HG03575 (cell line): Measurements from ENCODE around the gene CALN1.
"Not testable (repeated sequence)": the region's sequence is repeated elsewhere in the genome, so short reads cannot be mapped to it uniquely, and the experiment has no call there.

Experiments used
- ATAC-seq: cut with Tn5 transposase; IDR thresholded peaks from one replicate; pipeline ENCODE4 v1.9.1; 2021; ENCODE audit not compliant: unreplicated experiment, insufficient number of reproducible peaks, low FRiP score; ENCODE audit errors: extremely low read depth

CALN1 gene

DNA sequence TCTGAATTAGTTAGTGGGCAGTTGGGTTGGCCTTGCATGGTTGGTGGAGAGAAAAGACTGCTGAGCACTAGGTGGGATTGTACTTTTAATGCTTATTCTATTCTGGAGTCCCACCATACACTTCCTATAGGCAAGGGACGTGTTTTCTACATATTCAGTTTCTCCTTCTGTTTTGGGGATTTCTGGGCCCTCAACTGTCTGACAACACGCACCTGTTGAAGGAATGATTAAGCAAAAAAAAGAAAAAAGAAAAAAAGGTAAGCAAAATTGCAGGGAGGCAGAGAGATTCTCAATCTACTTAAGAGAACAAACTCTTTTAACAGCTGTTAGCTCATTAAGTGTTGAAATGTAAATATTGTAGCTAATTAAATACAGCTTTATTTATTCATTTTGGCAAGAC, 541.3 kb downstream of the CALN1 start:
- no peak for ATAC-seq

DNA sequence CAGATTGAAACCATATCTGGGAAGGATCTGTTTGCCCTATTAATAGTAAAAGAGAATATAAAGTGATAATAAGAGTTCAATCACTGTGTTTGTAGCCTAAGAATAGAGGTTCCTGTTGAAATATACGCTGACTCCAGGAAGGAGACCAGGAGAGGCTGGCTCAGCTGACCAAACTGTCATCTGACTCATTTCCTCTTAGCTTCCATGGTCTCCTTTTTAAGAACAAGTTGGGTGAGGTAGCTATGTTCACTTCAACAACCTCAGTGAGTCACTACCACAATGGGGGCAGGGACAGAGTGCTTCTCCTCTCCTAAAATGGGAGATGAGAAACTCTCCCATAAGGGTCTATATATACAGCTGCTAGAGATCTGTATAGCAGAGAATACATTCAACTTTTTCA, 543.3 kb downstream of the CALN1 start:
- ATAC-seq = no peak

DNA sequence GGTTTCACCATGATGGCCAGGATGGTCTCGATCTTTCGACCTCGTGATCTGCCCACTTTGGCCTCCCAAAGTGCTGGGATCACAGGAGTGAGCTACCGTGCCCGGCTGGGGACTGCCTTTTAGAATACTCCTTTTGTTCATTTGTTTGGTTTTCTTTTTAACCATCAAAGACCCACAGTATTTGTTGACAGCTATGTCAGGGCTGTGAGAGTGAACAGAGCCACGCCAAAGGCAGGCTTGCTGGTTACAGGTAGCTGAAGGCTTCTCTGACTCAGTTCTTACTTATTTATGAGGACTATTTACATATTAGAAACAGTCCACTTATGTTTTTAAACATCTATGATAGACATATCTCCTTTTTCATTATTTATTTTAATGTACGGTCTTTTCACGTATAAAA, 544.5 kb downstream of the CALN1 start:
- no peak for ATAC-seq

DNA sequence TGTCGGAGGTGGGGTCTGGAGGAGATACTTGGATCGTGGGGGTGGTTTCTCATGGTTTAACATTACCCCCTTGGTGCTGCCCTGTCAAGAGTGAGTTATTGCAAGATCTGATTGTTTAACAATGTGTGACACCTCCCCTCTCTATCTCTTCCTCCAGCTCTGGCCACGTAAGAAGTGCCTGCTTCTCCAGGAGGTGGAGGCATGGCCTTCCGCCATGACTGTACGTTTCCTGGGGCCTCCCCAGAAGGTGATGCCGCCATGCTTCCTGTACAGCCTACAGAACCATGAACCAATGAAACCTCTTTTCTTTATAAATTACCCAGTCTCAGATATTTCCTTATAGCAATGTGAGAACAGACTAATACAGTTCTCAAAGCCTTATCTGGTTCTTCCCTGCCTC, 547.0 kb downstream of the CALN1 start:
- ATAC-seq = no peak

DNA sequence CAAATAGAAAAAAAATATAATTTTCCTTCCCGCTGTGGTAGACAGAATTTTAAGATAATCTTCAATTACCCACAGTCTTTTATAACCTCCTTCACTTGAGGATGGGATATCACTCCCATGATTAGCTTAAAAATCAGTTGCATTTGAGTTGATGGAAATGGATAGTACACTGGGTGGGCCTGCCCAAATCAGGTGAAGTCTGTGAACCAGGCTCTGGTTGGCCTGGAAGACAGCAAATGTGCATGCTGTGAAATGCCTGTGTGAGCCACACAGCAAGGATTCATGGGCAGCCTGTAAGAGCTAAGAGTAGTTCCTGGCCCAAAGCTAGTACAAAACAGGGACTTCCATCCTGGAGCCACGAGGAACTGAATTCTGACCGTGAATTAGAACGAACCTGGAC, 548.0 kb downstream of the CALN1 start:
- ATAC-seq = no peak

DNA sequence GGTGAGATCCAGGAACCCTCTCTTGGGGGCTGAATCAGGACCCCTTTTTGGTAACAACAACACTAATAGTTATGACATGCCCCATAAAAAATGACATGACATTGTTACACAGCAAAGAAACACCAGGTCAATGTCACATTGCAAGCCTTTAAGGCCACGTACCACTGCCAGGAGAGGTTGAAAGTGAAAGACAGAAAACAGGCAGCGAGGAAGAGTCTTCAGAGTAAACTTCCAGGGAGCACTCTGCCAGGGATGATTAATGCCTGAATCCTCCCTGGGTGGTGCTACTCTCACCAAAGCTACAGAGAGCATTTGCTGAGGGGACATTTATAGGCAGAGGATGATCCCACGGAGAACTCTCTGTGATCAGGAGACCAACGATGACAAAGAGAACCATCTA, 551.6 kb downstream of the CALN1 start:
- ATAC-seq = no peak

DNA sequence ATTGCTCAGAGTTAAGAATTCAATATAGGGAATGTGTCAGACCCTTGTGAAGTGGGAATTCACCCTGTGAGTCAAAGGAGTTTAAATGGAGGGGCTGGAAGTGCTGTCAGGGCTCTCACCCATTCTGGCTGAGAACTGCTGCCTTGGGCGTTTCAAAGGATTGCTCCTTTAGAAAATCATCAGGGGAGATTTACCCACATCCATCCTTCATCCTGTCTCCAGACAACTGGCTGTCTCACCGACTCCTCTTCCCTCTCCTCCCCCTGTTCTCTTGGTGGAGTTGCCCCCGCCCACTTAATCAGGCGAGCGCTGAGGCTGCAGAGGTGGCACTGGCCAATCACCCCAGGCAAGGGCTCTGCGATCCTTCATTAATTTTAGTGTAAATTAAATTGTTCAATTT, 554.8 kb downstream of the CALN1 start:
- ATAC-seq = no peak

DNA sequence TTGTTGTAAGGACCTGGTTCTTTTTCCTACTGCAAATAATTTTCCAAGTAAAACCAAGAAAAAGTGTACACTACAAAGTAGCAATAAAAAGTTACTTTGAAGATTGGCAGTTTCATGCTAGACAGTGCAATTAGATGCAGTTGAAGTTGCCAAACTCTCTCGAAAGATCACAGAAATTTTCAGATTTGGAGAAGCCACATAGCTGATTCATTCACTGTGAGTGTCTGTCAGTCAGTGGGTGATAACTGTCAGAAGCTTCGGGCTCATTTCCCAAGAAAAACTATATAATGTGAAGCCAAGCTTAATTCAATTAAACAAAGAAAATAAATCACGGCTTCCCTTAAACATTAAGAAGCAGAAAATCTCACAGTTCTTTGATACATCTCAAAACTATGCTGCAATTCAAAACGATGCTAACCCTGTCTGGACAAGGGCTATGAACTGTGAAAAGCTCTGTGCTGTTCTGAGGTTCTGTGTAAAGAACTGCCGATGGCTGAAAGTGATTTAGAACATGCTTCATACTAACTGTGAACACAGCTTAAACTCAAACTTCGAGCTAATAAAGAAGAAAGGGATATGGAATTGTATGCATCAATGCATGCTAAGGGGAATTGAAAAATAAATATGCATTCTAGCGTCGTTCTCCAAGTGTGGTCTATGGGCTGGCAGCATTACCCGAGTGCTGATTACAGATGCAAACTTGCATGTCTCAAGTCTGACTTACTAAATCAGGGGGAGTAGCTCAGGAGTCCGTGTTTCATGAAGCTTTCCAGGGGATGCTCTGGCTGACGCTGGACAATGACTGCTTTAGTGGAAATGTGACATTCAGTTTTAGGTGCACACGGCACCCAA, 557.4 kb downstream of the CALN1 start:
- no peak for ATAC-seq

DNA sequence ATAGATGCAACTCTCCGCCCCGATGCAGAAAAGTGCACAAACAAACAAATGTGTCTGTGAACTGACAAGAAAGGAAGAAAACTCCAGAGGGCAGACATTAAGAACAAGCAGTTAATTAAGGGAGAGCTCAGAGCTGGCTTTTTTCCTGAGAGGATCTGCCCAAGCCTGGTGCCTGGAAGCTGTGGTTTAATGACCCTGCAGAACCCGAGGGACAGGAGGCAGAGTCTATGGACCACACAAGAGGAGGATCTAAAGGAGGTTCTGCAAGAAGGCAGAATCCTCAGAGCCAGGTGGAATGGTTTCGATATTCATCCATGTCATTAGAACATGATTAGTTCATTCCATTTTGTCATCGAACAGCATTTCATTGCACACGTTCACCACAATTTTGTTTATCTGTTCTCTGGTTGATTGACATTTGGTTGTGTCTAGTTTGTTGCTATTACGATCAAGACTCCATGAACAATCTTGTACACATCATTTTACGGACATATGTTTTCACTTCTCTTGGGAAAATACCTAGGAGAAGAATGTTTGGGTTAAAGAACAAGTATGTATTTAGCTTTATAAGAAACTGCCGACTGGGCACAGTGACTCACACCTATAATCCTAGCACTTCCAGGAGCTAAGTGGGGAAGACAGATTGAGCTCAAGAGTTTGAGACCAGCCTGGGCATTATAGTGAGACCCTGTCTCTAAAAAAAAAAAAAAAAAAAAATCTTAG, 560.2 kb downstream of the CALN1 start:
- ATAC-seq = no peak

DNA sequence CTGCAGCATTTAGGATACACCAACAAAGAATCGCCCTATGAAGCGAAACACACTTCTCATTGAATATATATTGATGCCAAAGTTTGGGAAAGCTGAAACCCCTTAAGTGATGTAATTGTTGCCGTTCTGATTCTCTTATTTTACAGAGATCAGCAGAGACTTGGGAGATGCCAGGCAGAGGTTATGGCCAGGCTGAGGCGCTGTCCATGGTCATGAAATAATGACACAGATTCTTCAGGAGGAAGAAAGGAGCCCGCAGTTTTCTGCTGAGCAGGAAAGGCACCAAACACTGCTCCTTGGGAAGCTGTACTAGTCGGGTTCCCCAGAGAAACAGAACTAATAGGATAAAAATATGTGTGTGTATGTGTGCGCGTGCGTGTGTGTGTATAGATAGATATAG, 566.0 kb downstream of the CALN1 start:
- no peak for ATAC-seq

DNA sequence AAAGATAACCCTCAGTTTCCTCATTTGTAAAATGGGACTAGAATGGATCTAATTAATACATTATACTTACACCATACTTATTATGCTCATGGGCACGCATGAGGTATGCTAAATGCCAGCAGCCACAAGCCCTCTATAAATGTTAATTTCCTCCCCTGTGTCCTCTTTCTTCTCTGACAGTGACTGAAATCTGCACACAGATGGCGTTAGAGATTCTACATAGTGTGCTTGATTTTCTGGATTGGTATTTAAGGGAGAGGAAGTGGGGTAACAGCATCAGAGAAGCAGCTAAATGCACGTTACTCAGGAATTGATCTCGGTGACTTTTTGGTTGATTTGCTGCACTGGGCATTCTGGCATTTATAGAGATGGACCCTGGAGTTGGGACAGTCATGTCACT, 568.5 kb downstream of the CALN1 start:
- ATAC-seq = no peak

DNA sequence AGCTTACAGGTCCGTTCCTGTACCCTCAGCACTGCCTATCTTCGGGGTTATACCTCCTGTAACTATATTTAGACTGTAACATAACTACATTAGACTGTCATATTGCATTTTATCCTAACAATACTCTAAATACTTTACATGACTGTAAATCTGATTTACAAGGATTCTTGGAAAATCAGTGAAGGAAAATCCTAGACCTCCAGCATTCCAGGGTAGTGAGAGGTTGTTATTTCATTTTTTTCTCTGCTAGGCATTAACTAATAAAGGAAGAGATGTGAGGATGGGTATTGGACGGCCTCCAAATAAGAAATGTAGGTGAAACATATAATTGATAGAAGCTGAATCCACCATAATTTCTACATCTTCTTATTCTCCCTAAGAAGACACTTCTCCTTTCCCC, 569.4 kb downstream of the CALN1 start:
- no peak for ATAC-seq

DNA sequence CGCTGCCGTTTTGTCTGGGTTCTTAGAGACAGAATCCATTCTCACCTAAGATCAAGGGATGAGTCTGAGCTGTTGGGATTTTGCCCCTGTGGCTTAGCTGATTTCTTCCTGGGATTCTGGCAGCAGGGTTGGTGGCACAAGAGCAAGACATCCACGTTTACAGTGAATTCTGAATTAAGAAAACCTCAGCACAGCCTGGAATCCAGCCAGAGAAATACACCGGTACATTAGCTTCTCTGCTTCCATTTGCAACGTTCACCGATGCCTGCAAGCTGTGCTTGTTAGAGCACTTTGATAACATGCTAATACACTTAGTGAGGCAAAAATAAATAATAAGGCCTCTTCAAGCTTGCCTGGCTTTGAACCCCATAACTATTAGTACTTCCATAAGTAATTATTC, 569.8 kb downstream of the CALN1 start:
- ATAC-seq = no peak

DNA sequence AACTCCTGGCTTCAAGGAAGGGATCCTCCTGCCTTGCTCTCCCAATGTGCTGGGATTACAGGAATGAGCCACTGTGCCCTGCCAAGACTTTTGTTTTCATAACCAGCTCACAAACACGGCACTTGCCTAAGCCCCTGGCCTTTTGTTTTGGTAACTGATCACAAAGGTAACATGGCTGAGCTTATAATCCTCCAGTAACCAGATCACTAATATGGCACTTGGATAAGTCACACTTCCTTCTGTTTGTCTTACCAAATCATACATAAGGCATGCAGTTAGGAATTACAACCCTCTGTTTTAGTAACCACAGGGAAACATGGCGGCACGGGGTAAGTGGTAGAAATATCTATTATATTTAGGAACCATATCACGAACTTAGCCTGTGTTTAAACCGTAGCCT, 577.1 kb downstream of the CALN1 start:
- ATAC-seq = no peak

DNA sequence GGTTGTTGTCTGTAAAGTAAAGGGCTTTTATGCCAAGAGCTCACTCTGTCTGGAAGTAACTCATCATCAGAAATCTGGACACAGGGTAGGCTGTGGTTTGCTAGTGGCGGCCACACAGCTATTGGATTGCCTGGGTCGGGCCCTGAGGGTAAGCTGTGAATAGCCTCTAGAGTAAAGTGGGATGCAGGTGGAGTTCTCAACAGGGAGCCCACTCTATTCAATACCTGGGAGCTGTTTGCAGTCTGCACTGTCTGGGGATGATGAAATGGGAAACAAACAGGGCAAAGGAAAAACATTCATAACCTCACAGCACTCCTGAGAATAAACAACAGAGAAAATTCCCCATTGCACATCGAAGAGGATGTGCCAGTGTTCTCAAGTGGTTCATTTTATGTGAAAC, 582.6 kb downstream of the CALN1 start:
- ATAC-seq = no peak

DNA sequence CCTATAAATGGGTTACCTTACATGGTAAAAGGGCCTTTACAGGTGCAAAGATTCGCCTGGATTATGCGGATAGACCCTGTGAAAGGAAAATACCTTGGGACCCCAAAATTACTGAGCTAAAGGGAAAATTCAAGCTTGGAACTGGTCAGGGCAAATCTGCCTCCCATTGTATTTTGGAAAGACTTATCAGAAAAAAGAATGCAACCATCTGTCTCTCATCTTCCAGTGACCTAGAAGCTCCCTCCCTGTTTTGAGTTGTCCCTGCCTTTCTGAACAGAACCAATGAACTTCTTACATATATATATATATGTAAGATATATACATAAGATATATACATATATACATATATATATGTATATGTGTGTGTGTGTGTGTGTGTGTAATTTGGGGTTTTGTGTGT, 583.8 kb downstream of the CALN1 start:
- no peak for ATAC-seq

DNA sequence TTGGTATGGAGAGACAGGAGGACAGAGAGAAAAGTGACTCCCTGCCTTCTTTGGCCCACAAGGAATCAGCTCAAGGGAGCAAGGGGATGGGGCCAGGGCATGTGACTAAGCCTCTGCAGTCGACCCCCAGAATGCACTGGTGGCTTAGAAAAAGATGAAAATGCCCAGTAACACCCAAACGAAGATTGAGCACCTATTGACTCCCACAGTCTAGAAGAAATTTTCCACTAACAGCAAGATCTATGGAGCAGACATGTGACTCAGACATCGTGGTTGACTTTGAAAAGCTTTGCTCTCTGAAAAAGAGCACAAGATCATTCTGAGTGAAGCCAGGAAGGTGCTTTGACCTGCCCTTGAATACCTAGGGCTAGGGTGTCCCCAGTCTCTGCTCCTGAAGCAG, 586.0 kb downstream of the CALN1 start:
- no peak for ATAC-seq

DNA sequence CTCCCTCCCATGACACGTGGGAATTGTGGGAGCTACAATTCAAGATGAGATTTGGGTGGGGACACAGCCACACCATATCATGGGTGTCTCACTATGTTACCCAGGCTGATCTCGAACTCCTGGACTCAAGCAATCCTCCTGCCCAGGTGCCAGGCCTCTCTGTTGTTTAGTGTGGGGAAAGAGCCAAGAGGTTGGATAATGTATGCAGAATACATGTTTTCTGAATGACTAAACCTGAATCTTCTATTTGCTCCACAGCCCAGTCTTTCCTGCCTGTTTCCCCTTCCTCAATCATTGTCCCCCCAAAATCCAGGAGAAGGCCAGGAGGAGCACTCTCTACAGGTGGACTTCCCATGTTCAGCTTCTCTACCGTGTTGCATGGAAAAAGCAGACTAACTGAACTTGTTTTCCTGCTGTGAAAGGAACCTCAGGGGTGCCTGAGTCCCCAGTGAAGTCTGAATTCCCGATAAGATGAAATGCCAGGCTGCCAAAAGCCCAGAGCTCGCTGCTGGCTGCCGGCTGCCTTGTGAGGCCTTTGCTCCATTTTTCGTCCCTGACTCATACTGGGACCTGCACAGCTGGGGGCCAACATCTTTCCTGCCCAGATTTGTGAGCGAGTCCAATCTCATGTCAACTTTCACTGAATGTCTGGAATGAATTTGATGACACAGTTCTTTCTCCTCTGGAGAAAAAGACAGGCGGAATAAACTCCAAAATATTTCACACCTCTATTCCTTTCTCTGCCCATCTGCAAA, 588.0 kb downstream of the CALN1 start:
- no peak for ATAC-seq

DNA sequence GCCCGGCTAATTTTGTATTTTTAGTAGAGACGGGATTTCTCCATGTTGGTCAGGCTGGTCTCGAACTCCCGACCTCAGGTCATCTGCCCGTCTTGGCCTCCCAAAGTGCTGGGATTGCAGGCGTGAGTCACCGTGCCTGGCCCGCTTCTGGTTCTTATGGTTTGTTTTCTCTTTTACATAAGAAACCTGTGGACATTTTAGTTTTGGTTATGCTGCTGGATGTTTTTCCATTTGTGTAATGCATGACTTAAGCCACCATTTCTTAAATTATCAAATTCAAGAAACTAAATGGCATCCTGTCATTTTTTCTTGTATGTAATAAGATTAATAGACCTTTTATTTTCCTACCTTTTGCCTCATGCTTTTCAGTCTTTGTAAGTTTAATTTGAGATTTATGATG, 589.7 kb downstream of the CALN1 start:
- ATAC-seq = not testable (repeated sequence)

DNA sequence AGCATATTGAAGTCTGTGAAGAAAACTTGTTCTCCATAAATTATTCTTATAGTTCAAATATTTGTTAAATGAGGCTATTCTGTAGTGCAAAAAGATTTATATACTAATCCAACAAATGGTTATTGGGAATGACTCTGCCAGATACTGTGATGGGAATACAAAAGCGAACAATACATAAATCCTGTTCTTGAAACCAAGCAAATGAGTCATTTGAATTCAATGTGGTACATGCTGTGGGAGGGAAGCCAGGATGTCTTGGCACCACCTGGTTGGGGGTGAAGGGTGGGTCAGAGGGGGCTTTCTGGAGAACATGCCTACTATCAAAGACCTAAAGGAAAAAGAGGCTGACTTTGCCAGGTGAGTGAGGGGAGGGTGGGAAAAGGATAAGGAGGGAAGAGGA, 594.2 kb downstream of the CALN1 start:
- ATAC-seq = no peak
